ENCODE data around the gene BIRC2.

GRCh38 chr11:102391549-102392237 is 44.7 kb downstream of the BIRC2 start:
- no peak for TF ChIP-seq POLR2AphosphoS5 (IDR thresholded peaks at IDR 0.05; ENCODE audit: insufficient read depth in 1 of 2, low read depth in 1 of 2)
- TF ChIP-seq POLR2A (IDR thresholded peaks at IDR 0.05): no peak
